CD4-positive, alpha-beta memory T cell (primary cell): ENCODE results near the gene GSX2. TPM values are rescaled to one million over a fixed set of nuclear protein-coding genes. Genes with fewer than 3 reads are reported as not detected.

Experiments
- CTCF ChIA-PET: fragments of 350-600 bp; sonication (Branson Sonifier 250); formaldehyde crosslinking; loops from one replicate; lab custom pipeline; 2021; ENCODE audit warnings: inconsistent platforms; ENCODE audit not compliant: partially characterized antibody; lab: Charles Lee
- POLR2A ChIA-PET: fragments of 350-600 bp; sonication (Branson Sonifier 250); formaldehyde crosslinking; loops from one replicate; lab custom pipeline; 2021; ENCODE audit not compliant: partially characterized antibody; lab: Charles Lee
- DNase-seq, 5 donors: peaks; one replicate each; pipeline versions ENCODE4 v3.0.0 to v3.0.0-alpha.2; 2020 to 2022; ENCODE audit warnings: mixed read lengths in 1 of 5
- H3K27ac ChIP-seq: one replicate; pipeline ENCODE4 v1.7.0; 2013; ENCODE audit warnings: low read depth, low read length
- H3K27me3 ChIP-seq: 2 replicates; pipeline ENCODE4 v1.7.0; 2013; ENCODE audit warnings: mild to moderate bottlenecking, low read length, moderate library complexity; ENCODE audit not compliant: insufficient read depth
- H3K36me3 ChIP-seq: 2 replicates; pipeline ENCODE4 v1.7.0; 2013; ENCODE audit warnings: mild to moderate bottlenecking, low read length, moderate library complexity; ENCODE audit not compliant: insufficient read depth
- H3K4me1 ChIP-seq: 2 replicates; pipeline ENCODE4 v1.7.0; 2013; ENCODE audit warnings: mild to moderate bottlenecking, low read length, moderate library complexity; ENCODE audit not compliant: insufficient read depth
- H3K4me3 ChIP-seq, 2 donors: one replicate each; pipeline ENCODE4 v1.7.0; 2013; ENCODE audit warnings: low read length in 2 of 2, mild to moderate bottlenecking in 1 of 2
- H3K9me3 ChIP-seq, 2 donors: one replicate each; pipeline ENCODE4 v1.7.0; 2013; ENCODE audit warnings: low read length in 2 of 2, control low read depth in 1 of 2; ENCODE audit not compliant: control insufficient read depth in 1 of 2
- H3K27ac Mint-ChIP-seq, 7 donors: one replicate each; pipeline ENCODE4 v1.8.0; 2020 to 2021; ENCODE audit warnings: mixed read lengths in 7 of 7, mild to moderate bottlenecking in 6 of 7, inconsistent platforms in 3 of 7, moderate library complexity in 3 of 7
- H3K27me3 Mint-ChIP-seq, 2 donors: one replicate each; pipeline ENCODE4 v1.8.0; 2020 to 2021; ENCODE audit warnings: mixed read lengths in 2 of 2
- H3K36me3 Mint-ChIP-seq, 2 donors: one replicate each; pipeline ENCODE4 v1.8.0; 2020 to 2021; ENCODE audit warnings: mixed read lengths in 2 of 2, inconsistent platforms in 1 of 2, mild to moderate bottlenecking in 1 of 2
- H3K4me1 Mint-ChIP-seq, 4 donors: one replicate each; pipeline ENCODE4 v1.8.0; 2020 to 2021; ENCODE audit warnings: mixed read lengths in 4 of 4, mild to moderate bottlenecking in 1 of 4
- H3K4me3 Mint-ChIP-seq, 8 donors: one replicate each; pipeline ENCODE4 v1.8.0; 2020 to 2021; ENCODE audit warnings: mixed read lengths in 8 of 8, mild to moderate bottlenecking in 7 of 8, moderate library complexity in 6 of 8, inconsistent platforms in 3 of 8
- H3K9me3 Mint-ChIP-seq, 8 donors: one replicate each; pipeline ENCODE4 v1.8.0; 2020 to 2021; ENCODE audit warnings: mixed read lengths in 8 of 8, mild to moderate bottlenecking in 5 of 8, inconsistent platforms in 3 of 8, moderate library complexity in 1 of 8
- intact Hi-C: fragments of 100-400 bp; cut with micrococcal nuclease; formaldehyde crosslinking; loops from one replicate; pipeline ENCODE4 v1.15.1; 2023
- polyA plus RNA-seq, 2 donors: library from polyadenylated mRNA; unstranded; fragments of 300-500 nt; fragmentation: Illumina TruSeq; gene quantifications; one replicate each; pipeline ENCODE4 v1.2.3, GENCODE V29; 2021
- total RNA-seq, 2 experiments: library from RNA; stranded (reverse); gene quantifications; one replicate each; pipeline ENCODE4 v1.2.3, GENCODE V29; 2021

GSX2 gene
- total and polyA plus RNA-seq, 4 experiments from 2014 or later, result not detected

DNA sequence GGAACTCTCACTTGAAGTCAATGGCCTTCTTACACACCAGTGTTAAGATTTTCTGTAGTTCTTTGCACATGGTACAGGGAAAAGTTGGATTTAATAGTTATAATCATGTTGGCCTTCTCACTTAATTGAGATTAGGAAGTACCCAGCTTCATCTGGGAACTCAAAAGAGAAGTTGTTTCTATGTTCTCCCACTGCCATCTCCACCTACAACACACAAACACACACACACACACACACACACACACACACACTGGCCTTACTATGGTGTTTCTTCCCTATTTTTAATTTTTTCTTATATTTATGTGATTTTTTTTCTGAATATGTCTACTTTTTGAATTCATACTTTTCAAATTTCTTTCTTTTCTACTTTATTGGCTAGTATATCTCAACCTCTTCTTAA is 25.6 kb upstream of the GSX2 start:
- no peaks in the 10 kb centered on the region for H3K4me1 ChIP-seq
- no peaks in the 10 kb centered on the region for H3K4me1 Mint-ChIP-seq
- no peak overlapping the region for H3K4me3 ChIP-seq
- no peak for DNase-seq
- peaks cover 11% of the 10 kb centered on the region in 2 donors for H3K27me3 Mint-ChIP-seq
- no peaks in the 10 kb centered on the region for H3K36me3 Mint-ChIP-seq
- peaks cover 0 to 2% (median 0%) of the 10 kb centered on the region in 8 donors for H3K9me3 Mint-ChIP-seq
- no peak overlapping the region for H3K27ac ChIP-seq
- ChIA-PET CTCF (no interaction called here), POLR2A (no interaction called here)
- no peak overlapping the region for H3K27ac Mint-ChIP-seq
- H3K4me3 Mint-ChIP-seq, result no peak overlapping the region
- intact Hi-C loops, result no loop called here
- no peaks in the 10 kb centered on the region for H3K9me3 ChIP-seq
- no peaks in the 10 kb centered on the region for H3K27me3 ChIP-seq
- no peaks in the 10 kb centered on the region for H3K36me3 ChIP-seq

DNA sequence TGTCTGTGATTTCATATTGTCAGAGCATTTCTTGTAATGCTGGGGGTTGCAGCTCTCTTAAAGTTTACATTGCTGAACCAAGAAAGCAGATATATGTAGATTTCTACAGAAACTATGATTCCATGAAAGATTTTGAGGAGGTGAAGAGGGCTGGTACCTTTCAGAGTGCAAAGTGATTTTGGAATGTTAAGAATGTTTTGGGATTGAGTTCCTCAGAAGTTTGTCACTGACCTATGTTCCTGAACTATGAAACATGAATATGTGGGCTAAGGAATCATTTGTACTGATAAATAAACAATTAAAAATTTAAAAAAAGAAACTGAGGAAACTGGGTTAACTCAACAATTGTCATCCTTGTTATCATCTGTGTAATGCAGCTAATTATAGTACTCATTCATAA is 23.3 kb upstream of the GSX2 start:
- H3K27me3 Mint-ChIP-seq, result peaks cover 13% of the 10 kb centered on the region in 2 donors
- H3K9me3 Mint-ChIP-seq, result peaks cover 0 to 2% (median 0%) of the 10 kb centered on the region in 8 donors
- H3K27ac ChIP-seq, result no peak overlapping the region
- H3K4me3 Mint-ChIP-seq, result no peak overlapping the region
- intact Hi-C loops, result no loop called here
- no peaks in the 10 kb centered on the region for H3K4me1 ChIP-seq
- H3K36me3 ChIP-seq, result no peaks in the 10 kb centered on the region
- no peak overlapping the region for H3K4me3 ChIP-seq
- H3K27ac Mint-ChIP-seq, result no peak overlapping the region
- ChIA-PET POLR2A (no interaction called here), CTCF (no interaction called here)
- no peaks in the 10 kb centered on the region for H3K27me3 ChIP-seq
- H3K9me3 ChIP-seq, result no peaks in the 10 kb centered on the region
- no peak for DNase-seq
- H3K36me3 Mint-ChIP-seq, result no peaks in the 10 kb centered on the region
- no peaks in the 10 kb centered on the region for H3K4me1 Mint-ChIP-seq

DNA sequence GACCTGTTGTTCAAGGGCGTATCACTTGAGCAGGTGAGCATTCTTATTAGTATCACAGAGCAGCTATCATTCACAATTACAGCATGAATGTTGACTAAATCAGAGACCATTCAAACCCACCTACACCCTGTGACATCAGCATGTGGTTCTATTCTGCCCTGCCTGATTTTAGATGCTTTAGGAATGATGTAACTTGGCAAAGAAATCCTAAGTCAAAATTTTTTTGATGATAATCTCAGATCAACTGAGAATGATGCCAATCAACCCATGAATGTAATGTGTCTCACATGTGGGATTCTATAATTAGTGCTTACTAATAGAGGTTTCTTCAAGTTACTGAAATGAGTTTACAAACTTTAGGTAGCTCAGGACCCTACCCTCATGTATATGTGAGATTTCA is 22.2 kb upstream of the GSX2 start:
- no peak overlapping the region for H3K27ac Mint-ChIP-seq
- no peaks in the 10 kb centered on the region for H3K36me3 Mint-ChIP-seq
- H3K27me3 Mint-ChIP-seq, result peaks cover 11 to 13% of the 10 kb centered on the region in 2 donors
- no peak overlapping the region for H3K27ac ChIP-seq
- H3K4me1 ChIP-seq, result no peaks in the 10 kb centered on the region
- peaks cover 0 to 2% (median 0%) of the 10 kb centered on the region in 8 donors for H3K9me3 Mint-ChIP-seq
- no peak overlapping the region for H3K4me3 Mint-ChIP-seq
- no peak overlapping the region for H3K4me3 ChIP-seq
- POLR2A ChIA-PET, result no interaction called here
- no peaks in the 10 kb centered on the region for H3K36me3 ChIP-seq
- CTCF ChIA-PET, result no interaction called here
- no peaks in the 10 kb centered on the region for H3K4me1 Mint-ChIP-seq
- H3K27me3 ChIP-seq, result no peaks in the 10 kb centered on the region
- intact Hi-C loops, result no loop called here
- no peak for DNase-seq
- no peaks in the 10 kb centered on the region for H3K9me3 ChIP-seq

DNA sequence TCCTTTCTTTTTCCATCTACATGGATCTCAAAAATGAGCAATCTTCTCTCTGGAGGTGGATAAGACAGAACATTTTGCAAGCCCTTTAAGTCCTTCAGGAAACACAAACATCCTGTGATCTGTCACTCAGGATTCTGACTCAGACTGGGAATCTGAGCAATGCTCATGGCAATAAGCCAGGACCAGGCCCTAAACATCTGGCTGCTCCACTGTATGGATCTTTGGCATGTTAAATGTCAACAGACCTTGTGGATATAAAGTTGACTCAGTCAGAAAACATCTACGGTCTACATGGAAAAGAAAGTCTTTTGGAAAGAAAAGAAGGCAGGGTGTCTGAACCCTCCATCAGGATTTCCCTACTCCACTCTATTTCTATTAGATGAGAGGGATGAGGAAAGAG is 17.8 kb upstream of the GSX2 start:
- no peak overlapping the region for H3K4me3 Mint-ChIP-seq
- H3K4me1 Mint-ChIP-seq, result no peaks in the 10 kb centered on the region
- H3K9me3 Mint-ChIP-seq, result peaks cover 0 to 3% (median 0%) of the 10 kb centered on the region in 8 donors
- no peak overlapping the region for H3K27ac Mint-ChIP-seq
- no peaks in the 10 kb centered on the region for H3K9me3 ChIP-seq
- no peaks in the 10 kb centered on the region for H3K27me3 ChIP-seq
- H3K36me3 ChIP-seq, result no peaks in the 10 kb centered on the region
- H3K4me1 ChIP-seq, result no peaks in the 10 kb centered on the region
- no peak overlapping the region for H3K4me3 ChIP-seq
- H3K27me3 Mint-ChIP-seq, result peaks cover 12 to 19% of the 10 kb centered on the region in 2 donors
- H3K27ac ChIP-seq, result no peak overlapping the region
- ChIA-PET POLR2A (no interaction called here), CTCF (no interaction called here)
- no peak for DNase-seq
- intact Hi-C loops, result no loop called here
- H3K36me3 Mint-ChIP-seq, result no peaks in the 10 kb centered on the region

DNA sequence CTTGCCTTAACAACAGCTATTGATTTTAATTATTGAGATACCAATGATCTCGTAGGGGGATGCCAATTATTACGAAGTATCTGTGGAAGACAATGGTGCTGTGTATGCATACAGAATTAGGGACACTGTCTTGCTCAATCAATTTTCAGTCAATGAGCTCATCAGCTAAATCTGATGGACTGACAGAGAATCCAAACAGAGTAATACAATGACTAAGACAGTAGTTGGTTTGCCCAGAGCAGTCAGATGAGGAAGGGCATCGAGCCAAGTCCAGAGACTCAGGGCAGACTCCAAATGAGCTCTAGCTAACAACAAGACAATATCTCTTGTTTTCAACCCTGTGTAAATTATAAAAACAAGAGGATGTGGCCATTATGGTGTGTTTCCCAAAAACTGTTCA is 14.7 kb upstream of the GSX2 start:
- DNase-seq, result no peak
- H3K4me3 Mint-ChIP-seq, result no peak overlapping the region
- ChIA-PET CTCF (interaction anchor here (0.6 kb wide), 1 partner anchor 19 kb away, joined by 3 read pairs; no protein-coding TSS in a partner anchor), POLR2A (interaction anchor here (0.6 kb wide), 1 partner anchor 18 kb away, joined by 3 read pairs; no protein-coding TSS in a partner anchor)
- no peaks in the 10 kb centered on the region for H3K9me3 ChIP-seq
- H3K27me3 Mint-ChIP-seq, result peaks cover 9 to 13% of the 10 kb centered on the region in 2 donors
- H3K9me3 Mint-ChIP-seq, result peaks cover 0 to 4% (median 0%) of the 10 kb centered on the region in 8 donors
- H3K27ac Mint-ChIP-seq, result no peak overlapping the region
- no peaks in the 10 kb centered on the region for H3K27me3 ChIP-seq
- H3K36me3 ChIP-seq, result no peaks in the 10 kb centered on the region
- H3K27ac ChIP-seq, result no peak overlapping the region
- no peak overlapping the region for H3K4me3 ChIP-seq
- H3K4me1 ChIP-seq, result no peaks in the 10 kb centered on the region
- intact Hi-C loops, result no loop called here
- no peaks in the 10 kb centered on the region for H3K36me3 Mint-ChIP-seq
- no peaks in the 10 kb centered on the region for H3K4me1 Mint-ChIP-seq

DNA sequence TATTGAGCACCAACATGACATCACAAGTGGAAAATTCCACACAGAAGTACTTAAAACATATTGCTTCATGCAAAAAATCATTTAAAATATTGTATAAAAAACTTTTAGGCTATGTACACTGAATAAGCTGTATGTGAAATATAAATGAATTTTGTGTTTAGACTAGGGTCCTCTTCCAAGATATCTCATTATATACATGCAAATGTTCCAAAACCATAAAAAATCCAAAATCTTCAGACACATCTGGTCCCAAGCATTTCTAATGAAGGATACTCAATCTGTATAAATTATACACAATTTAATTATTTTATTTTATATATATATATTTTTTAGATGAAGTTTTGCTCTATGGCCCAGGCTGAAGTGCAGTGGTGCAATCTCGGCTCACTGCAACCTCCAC is 10.1 kb upstream of the GSX2 start:
- Histone ChIP-seq H3K4me1 (peaks cover 29% of the 10 kb centered on the region), H3K27me3 (peaks cover 29% of the 10 kb centered on the region), H3K4me3 (no peak overlapping the region), H3K36me3 (no peaks in the 10 kb centered on the region), H3K9me3 (no peaks in the 10 kb centered on the region), H3K27ac (no peak overlapping the region)
- peaks cover 0 to 5% (median 0%) of the 10 kb centered on the region in 8 donors for H3K9me3 Mint-ChIP-seq
- H3K27ac Mint-ChIP-seq, result no peak overlapping the region
- ChIA-PET POLR2A (no interaction called here), CTCF (no interaction called here)
- peaks cover 7 to 32% (median 21%) of the 10 kb centered on the region in 4 donors for H3K4me1 Mint-ChIP-seq
- peaks cover 30 to 33% of the 10 kb centered on the region in 2 donors for H3K27me3 Mint-ChIP-seq
- intact Hi-C loops, result loop anchor here (10.0 kb wide), 1 partner anchor 1435 kb away; the partner anchor contains the start of gene USP46
- no peaks in the 10 kb centered on the region for H3K36me3 Mint-ChIP-seq
- no peak overlapping the region for H3K4me3 Mint-ChIP-seq
- no peak for DNase-seq

DNA sequence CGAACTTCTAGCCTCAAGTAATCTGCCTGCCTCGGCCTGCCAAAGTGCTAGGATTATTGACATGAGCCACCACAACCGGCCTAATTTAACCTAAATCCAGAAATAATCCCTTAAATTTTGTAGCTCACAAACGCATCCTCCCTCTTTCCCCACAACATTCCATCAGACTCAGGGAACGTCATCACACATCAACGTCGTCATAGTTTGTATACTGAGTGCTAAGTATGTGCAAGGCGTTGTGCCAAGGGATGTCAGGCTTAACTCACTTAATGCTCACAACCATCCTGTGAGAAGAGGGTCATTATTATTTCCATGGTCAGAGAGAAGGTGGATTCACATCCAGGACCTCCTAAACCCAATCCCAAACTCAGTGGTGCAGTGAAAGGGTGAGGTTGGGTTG is 9.6 kb upstream of the GSX2 start:
- Histone ChIP-seq H3K27ac (no peak overlapping the region), H3K4me1 (peaks cover 29% of the 10 kb centered on the region), H3K27me3 (peaks cover 34% of the 10 kb centered on the region), H3K9me3 (no peaks in the 10 kb centered on the region), H3K4me3 (no peak overlapping the region), H3K36me3 (no peaks in the 10 kb centered on the region)
- Mint-ChIP-seq H3K4me1 (peaks cover 7 to 32% (median 21%) of the 10 kb centered on the region in 4 donors), H3K9me3 (peaks cover 0 to 5% (median 0%) of the 10 kb centered on the region in 8 donors), H3K4me3 (peak overlapping the region in 2 of 8 donors; percentile 52 to 89), H3K27me3 (peaks cover 35 to 39% of the 10 kb centered on the region in 2 donors), H3K36me3 (no peaks in the 10 kb centered on the region), H3K27ac (no peak overlapping the region)
- CTCF ChIA-PET, result no interaction called here
- POLR2A ChIA-PET, result no interaction called here
- intact Hi-C loops, result loop anchor here (10.0 kb wide), 1 partner anchor 1436 kb away; the partner anchor contains the start of gene USP46
- no peak for DNase-seq
